GM19468 (cell line): ENCODE data around the gene RNF41.
A peak's percentile ranks its signal among the peaks of the same experiment; 100 is the strongest.
"Not testable (repeated sequence)": the region's sequence is repeated elsewhere in the genome, so short reads cannot be mapped to it uniquely, and the experiment has no call there.

ENCODE experiments used
- ATAC-seq: cut with Tn5 transposase; IDR thresholded peaks from one replicate; pipeline ENCODE4 v1.9.1; 2021; ENCODE audit warnings: mild to moderate bottlenecking, moderate library complexity, moderate number of reproducible peaks; ENCODE audit not compliant: unreplicated experiment; ENCODE audit errors: extremely low read depth

The RNF41 gene

DNA sequence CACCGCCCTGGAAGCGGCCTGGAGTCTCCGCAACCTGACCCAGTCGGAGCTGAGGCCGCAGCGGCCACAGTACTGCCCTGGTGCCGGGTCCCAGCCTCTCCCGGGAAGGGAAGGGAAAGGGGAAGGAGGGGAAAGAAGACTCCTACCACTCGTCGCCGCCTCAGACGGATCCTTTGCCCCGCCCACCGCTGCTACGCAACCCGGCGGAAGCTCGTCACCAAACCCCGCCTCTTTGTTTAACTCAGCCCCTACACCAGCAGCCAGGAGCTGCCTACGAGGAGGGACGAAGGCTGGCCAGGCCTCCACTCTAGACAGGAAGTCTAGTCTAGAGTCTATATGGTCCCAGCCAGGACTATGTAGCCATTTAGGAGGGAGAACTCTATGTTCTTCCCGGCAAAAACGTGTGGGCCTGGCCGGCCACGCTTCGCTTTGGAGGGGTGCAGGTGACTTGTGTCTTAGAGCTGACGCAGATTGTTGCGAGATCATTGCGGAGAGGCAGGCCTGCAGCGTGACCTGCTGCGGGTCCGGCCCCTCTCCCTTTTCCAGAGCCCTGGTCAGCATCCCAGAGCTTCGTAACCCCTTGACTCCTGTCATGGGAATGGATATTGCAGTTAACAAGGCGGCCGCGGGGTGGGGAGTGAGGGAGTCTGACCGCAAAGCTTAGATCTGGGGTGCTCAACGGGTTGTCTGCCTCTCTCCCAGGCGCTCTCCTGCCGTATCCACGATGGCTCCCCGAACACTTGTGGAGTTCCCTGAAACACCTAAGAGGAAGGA lies at the start of gene RNF41:
Gene RNF41, minus strand, starts transcription at position 166 of the 774 bp plus-strand sequence. CDS start 7,875 bp downstream, outside the sequence.
- peak; percentile 69 for ATAC-seq

DNA sequence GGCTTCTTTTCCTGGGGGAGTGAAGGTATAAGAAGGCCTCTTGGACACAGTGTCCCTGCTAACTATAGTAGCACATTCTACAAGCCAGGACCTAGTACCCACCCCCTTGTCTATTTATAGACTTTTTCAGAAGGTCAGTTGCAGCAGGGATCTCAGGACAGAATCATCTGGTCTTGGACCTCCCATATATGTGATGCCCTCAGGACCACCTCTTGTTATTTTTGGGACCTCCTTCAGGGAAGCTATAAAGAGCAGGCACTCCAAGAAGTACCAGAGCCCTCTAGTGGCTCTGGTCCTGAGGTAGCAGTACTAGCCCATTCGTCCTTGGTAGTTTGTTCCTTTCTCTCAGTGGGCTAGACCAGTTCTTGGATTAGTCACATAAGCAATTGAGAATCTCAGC lies 49.3 kb upstream of the RNF41 start:
- no peak for ATAC-seq

DNA sequence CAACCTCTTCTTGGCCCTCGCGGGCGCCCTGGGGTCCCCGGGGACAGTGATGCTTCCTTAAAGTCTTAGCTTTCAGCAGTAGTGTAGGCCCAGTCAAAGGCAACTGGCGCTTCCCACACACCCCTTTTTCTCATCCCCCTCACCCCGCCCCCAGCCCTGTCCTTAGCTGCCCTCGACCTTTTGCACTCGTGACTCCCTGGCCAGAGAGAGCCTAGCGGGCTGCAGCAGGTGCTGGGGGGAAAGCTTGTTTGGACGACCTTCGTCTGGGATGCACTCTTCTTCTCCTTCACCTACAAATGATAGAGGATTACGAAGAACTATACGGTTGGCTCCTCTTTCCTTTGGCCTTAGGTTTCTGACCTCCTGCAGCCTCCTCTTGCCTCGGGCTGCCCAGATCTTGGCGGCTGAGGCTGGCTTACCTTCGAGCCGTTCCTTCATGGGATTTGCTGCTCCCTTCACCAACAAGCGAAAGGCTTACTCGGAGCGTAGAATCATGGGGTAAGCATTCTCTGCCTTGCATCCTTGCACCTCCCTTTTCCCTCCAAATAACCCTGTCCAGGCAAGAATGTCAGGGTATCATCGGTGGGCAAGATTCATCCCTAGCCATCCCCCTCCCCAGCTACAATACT lies 45.8 kb upstream of the RNF41 start:
- no peak for ATAC-seq

DNA sequence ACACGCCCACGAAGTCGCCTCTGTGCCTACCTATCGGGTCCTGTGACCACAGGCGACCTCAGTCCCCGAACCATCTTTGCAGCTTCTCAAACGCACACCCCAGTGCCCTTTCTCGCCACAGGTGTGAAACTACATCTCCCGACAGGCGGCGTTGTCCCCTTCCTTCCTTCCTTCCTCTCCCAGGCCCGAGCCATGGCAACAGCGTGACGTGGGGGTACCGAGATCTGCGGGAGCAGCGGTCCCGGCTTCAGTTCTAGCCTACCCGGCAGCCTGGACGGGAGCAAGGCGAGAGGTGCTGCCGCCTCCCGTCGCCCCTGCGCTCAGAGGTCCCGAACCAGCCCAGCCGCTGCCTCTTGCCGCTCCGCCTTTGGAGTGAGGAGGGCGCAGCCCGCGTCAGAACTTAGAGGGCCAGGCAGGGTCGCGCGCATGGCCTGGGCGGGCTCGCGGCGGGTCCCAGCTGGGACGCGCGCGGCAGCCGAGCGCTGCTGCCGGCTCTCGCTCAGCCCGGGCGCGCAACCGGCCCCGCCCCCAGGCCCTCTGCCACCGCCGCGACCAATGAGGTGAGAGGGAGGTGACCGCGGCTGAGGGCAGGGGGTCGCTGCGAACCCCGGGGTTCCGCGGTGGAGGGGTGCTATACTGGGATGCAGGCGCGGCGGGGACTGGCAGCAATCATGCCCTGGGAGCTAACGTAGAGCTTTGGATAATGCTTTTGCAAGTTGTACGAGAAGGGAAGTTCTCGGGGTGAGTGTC lies 45.1 kb upstream of the RNF41 start, which contains the start of gene COQ10A:
Gene COQ10A, plus strand, starts transcription at position 250 of the 750 bp plus-strand sequence. Its CDS starts 177 bp downstream, at position 427.
- ATAC-seq = peak; percentile 73

DNA sequence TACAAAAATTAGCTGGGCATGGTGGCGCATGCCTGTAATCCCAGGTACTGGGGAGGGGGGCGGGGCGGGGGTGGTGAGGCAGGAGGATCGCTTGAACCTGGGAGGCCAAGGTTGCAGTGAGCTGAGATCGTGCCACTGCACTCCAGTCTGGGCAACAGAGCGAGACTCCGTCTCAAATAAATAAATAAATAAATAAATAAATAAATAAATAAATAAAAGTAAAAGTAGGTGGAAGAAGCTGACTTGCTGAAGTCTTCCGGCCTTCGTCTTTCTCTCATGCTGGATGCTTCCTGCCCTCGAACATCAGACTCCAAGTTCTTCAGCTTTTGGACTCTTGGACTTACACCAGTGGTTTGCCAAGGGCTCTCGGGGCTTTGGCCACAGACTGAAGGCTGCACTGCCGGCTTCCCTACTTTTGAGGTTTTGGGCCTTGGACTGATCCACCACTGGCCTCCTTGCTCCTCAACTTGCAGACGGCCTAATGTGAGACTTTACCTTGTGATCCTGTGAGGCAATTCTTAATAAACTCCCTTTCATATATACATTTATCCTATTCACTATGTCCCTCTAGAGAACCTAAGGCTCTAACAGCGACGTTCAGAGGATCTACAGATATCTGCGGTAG lies 44.5 kb upstream of the RNF41 start:
- ATAC-seq = not testable (repeated sequence)

DNA sequence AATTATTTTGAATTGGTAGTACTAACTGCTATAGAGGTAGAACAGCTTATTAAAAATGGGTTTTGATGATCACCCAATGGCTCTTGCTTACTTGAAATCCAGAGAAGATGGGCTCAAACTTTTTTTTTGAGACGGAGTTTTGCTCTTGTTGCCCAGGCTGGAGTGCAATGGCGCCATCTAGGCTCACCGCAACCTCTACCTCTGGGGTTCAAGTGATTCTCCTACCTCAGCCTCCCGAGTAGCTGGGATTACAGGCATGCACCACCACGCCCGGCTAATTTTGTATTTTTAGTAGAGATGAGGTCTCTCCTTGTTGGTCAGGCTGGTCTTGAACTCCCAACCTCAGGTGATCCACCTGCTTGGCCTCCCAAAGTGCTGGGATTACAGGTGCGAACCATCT lies 41.2 kb upstream of the RNF41 start:
- not testable (repeated sequence) for ATAC-seq

DNA sequence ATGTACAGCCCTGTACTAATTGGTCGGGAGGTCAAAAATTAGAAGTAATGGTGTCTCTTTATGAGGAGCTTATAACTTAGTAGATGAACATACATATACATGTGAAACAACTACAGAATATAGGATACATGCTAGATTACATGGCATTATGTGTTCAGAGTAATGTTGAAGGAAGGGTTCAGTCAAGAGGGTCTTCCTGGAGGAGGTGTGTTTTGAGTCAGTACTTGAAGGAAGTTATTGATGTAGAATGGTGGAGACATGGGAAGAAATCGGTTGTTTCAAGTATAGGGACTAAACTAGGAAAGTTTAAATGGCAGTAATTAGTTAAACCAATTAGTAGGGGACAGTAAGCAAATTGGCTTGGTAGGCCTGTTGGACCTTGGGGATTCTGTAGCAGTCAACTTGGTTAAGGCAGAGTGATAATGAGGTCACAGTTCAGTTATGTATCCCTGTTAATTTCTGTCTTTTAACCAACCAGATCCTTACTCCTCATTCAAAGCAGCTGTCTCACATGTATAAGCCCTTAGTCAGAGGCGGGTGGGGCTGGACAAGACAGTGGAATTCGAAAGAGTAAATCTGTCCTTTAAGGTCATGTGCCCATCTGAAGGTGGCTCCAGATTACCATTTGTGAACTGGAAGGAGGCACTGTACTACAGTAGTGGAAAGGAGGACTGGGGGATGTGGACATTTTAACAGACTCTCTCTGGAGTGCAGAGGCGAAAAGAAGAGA lies 39.9 kb upstream of the RNF41 start:
- no peak for ATAC-seq

DNA sequence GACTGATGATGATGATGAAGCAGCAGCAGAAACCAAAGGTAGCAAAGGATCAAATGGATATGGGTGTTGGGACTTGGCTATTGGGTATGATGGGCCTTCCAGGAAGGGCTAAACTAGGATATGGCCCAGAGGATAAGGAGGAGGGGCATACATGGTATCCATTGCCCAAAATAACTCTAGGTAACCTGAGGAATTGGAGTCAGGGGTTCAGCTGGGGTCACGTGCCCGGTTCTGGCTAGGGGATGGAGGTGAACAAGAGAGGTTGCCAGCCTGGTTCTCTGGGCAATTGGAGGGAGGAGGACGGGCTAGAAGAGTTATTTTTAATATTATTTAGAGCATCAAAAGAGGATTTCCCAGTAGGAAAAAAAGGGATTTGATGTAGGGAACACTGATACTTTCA lies 39.2 kb upstream of the RNF41 start:
- ATAC-seq = no peak

DNA sequence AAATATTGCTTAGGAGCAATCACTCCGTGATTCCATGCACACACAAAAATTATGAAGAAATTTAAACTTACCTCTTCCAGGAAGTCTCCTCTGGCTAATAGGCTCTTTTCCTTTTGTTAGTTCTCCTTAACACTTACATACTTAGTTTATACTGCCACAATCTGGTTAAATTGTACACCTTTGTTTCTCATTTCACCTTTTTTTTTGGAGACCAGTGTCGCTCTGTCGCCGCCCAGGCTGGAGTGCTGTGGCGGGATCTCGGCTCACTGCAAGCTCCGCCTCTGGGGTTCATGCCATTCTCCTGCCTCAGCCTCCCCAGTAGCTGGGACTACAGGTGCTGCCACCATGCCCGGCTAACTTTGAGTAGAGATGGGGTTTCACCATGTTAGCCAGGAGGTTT lies 38.7 kb upstream of the RNF41 start:
- no peak for ATAC-seq

DNA sequence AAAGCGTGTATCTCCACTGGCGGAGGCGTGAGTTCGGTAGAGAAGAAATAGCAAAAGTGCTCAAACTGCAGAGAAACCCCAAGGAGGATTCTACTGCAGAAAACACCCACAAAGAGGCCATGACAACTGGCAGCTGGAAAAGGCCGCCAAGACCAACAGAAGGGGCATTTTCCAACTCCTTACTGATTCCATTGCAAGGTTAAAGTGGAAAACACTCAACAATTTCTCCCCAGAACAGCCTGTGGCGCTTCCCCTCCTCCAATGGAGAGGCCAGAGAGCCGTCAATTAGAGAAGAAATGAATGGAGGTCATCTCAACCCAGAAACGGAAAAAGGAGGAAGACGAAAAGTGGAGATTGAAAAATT lies 37.1 kb upstream of the RNF41 start:
- no peak for ATAC-seq

DNA sequence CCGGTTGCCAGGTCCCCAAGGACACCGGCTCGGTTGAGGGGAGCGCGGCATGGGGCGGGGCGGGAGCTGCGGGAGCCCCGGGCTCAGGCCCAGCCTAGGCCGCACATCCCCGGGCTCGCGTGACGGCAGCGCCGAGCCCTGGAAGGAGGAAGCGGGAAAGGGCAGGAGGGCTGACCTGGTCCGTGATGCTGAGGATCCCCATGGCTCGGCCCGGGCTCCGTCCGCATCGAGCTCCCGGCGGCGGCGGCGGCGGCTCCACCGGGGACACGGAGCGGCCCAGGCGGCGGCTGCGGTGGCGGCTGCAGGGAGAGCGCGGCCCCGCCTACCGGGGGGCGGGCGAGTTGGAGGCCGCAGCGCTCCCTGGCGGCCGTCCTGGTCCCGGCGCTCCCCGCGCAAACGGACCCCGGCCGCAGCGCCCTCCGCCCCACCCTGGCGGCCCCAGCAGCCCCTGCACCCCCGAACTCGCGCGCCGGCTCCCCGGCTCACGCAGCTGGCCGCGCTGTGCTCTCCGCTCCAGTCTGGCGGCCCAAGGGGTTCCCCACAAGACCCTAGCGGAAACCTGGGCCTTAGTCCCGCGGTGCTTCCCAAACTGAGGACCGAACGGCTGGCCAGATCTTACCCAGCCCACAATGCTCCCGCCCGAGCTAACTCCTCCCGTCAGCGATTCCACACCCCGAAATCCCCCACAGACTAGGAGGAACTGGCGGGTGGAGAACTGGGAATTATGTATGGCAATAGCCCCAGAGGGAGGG lies 36.5 kb upstream of the RNF41 start, which contains the start of gene ANKRD52:
Gene ANKRD52, minus strand, starts transcription at position 317 of the 752 bp plus-strand sequence. Its CDS starts 115 bp downstream, at position 202.
- peak; percentile 49 for ATAC-seq

DNA sequence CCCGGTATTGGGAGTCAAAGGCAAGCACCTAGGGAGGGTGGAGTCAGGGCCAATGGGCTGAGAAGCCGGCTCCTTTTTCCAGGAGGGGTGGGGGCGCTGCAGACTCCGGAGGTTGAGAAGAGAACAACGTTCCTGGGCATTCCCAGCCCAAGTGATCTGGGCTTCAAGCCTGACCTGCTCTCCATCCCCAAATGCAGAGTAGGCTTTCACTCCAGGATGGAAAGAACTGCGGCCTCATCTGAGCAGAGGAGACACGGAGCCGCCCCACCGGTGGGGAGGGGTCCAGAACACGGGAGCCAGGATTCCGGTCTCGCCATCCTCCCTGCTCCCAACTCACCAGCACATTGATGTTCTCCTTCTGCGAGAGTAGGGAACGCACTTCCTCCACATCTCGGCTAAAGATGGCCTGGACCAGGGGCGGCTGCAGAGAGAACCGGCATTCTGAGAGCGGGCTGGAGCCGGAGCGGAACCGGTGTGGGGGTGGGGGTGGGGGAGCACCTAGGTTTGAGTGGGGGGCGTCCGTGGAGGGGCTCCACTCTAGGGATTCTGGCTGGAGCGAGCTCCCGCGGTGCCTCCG lies 35.9 kb upstream of the RNF41 start:
- ATAC-seq = no peak

DNA sequence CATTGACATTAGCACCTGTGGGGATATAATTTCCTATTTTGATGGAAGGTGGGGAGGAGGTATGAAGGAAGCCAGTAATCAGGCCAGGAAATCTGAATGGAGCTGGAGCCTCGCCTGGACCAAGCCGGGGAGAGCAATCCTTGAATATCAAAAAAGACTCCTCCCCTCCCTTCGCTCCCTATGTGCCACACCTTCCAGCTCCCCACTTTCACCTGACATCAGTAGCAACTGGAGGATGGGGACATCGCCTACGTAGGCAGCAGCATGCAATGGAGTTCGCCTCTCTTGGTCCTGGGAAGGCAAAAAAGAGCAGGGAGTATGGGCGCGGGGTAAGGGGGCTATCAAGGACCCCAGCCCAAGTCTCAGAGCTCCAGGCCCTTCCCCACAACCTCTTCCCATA lies 35.3 kb upstream of the RNF41 start:
- no peak for ATAC-seq

DNA sequence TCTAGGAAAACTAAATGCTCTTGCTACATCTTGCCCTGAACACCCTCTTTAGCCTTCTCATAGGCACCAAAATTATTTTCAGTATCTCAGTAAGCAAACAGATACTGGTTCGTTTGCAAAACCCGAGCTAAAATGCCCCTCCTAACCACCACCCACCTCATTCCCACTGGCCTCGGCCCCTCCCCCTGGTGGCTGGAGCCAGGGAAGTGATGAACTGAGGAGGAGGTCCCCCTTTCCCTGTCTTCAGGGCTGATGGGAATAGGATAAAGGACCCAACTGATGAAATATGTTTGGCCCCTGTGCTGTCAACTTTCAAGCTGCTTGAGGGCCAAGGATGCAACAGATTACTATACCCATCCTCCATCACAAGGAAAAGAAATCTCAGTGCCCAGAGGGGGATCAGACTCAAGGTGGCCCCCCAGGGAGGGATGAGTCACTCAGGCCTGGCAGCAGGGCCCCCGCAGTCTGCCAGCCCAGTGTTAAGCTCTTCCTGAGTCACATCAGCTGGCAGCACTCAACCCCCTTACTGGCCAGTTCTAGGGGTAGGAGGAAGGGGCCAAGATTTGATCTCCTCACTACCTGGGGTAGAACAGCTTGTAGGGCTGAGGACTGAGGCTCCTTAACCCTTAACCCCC lies 34.7 kb upstream of the RNF41 start:
- no peak for ATAC-seq

DNA sequence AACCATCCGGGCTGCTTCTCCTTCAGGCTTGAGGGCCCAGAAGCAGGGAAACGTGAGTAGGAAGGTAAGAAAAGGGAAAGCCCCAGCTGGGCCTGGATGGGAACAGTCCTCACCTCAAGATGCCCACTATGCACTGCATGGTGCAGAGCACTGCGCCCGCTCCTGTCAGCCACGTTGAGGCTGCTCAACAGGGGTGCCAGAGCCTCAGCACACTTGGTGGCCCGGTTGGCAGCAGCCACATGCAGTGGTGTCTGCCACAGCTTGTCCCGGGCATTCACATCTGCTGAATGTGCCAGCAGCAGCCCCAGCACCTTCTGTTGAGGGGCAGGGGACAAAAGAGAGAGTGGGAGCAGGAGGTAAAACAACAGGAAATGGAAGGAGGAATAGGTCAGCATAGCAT lies 33.9 kb upstream of the RNF41 start:
- no peak for ATAC-seq

DNA sequence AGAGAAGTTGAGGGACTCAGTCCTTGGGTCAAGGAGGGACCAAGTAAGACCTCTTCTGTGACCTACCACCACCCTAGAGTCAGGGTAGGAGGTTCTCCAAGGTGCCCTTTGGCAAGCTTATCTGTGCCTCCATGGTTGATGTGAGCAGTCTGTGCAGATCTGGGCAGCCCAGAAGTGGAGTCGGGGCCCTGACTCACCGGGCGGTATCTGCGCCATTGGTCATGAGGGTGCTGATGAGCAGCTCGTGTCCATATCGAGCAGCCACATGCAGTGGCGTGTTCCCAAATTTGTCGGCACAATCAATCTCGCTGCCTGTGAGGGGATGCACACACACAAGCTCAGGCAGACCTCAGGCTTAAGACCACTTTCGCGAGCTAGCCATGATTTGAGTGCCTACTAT lies 31.4 kb upstream of the RNF41 start:
- no peak for ATAC-seq

DNA sequence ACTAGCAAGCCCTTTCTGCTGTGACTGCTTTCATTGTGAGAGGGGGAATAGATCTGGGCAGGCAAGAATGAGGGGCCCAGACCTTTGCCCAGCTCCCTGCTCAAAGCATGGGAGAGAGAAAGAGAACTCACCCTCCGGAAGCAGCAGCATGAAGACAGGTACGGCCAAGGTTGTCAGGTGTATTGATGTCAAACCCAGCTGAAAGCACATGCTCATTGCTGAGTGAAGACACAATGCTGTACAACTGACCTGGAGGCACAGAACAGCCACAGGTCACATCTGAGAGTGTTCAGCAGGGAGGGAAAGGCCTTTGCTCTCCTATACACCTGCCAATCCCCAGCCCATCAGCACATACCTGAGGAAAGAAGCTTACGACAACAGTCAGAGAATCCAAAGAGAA lies 30.9 kb upstream of the RNF41 start:
- no peak for ATAC-seq

DNA sequence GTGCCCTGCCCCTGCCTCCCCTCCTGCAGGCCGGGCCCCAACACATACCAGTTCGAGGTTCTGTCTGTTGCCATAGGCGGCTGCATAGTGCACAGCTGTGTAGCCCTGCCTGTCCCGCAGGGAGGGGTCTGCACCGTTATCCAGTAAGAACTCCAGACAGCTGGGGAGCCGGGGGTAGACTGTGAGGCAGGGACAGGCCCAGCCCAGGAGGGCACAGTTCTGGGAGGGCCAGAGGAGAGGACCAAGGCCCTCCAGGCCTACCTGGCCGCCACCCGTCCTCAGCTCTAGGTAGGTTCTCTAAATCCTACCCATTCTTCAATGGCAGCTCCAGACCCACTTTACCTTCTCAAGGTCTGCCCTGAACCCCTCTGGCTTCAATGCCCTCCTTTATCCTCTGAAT lies 27.0 kb upstream of the RNF41 start:
- ATAC-seq = no peak
